HG03565 (cell line): ENCODE measurements around the gene ATP2B2.

Source experiments
- ATAC-seq: cut with Tn5 transposase; IDR thresholded peaks from one replicate; pipeline ENCODE4 v1.9.1; 2021; ENCODE audit warnings: mild to moderate bottlenecking, moderate library complexity; ENCODE audit not compliant: unreplicated experiment

The ATP2B2 gene

GRCh38 chr3:10406414-10406813 is 99.0 kb downstream of the ATP2B2 start:
- no peak for ATAC-seq

GRCh38 chr3:10405816-10406215 is 99.6 kb downstream of the ATP2B2 start:
- ATAC-seq = no peak

GRCh38 chr3:10404876-10405275 is 100.5 kb downstream of the ATP2B2 start:
- ATAC-seq = no peak

GRCh38 chr3:10404377-10404776 is 101.0 kb downstream of the ATP2B2 start:
- no peak for ATAC-seq

GRCh38 chr3:10401990-10402761 is 103.2 kb downstream of the ATP2B2 start:
- ATAC-seq = no peak

GRCh38 chr3:10400749-10401495 is 104.5 kb downstream of the ATP2B2 start:
- no peak for ATAC-seq

- no peak for ATAC-seq
Measured at GRCh38 chr3:10400050-10400748, 105.2 kb downstream of the ATP2B2 start.

- no peak for ATAC-seq
Measured at GRCh38 chr3:10399634-10400033, 105.8 kb downstream of the ATP2B2 start.

- no peak for ATAC-seq
Measured at GRCh38 chr3:10398341-10398740, 107.0 kb downstream of the ATP2B2 start.

- no peak for ATAC-seq
Measured at GRCh38 chr3:10397879-10398278, 107.5 kb downstream of the ATP2B2 start.

- no peak for ATAC-seq
Measured at GRCh38 chr3:10396931-10397330, 108.5 kb downstream of the ATP2B2 start.

GRCh38 chr3:10396083-10396482 is 109.3 kb downstream of the ATP2B2 start:
- ATAC-seq = no peak

GRCh38 chr3:10395671-10396070 is 109.7 kb downstream of the ATP2B2 start:
- ATAC-seq = no peak

GRCh38 chr3:10395196-10395595 is 110.2 kb downstream of the ATP2B2 start:
- ATAC-seq = no peak

GRCh38 chr3:10394491-10395025 is 110.8 kb downstream of the ATP2B2 start:
- ATAC-seq = no peak

- no peak for ATAC-seq
Measured at GRCh38 chr3:10393514-10393913, 111.9 kb downstream of the ATP2B2 start.

- no peak for ATAC-seq
Measured at GRCh38 chr3:10392906-10393461, 112.4 kb downstream of the ATP2B2 start.

GRCh38 chr3:10392244-10392643 is 113.1 kb downstream of the ATP2B2 start:
- ATAC-seq = no peak

GRCh38 chr3:10391391-10391790 is 114.0 kb downstream of the ATP2B2 start:
- ATAC-seq = no peak

GRCh38 chr3:10390641-10391373 is 114.6 kb downstream of the ATP2B2 start:
- ATAC-seq = no peak
